ENCODE data around the gene PRR30.
"Not testable (repeated sequence)": the region's sequence is repeated elsewhere in the genome, so short reads cannot be mapped to it uniquely, and the experiment has no call there.

PRR30 gene

DNA sequence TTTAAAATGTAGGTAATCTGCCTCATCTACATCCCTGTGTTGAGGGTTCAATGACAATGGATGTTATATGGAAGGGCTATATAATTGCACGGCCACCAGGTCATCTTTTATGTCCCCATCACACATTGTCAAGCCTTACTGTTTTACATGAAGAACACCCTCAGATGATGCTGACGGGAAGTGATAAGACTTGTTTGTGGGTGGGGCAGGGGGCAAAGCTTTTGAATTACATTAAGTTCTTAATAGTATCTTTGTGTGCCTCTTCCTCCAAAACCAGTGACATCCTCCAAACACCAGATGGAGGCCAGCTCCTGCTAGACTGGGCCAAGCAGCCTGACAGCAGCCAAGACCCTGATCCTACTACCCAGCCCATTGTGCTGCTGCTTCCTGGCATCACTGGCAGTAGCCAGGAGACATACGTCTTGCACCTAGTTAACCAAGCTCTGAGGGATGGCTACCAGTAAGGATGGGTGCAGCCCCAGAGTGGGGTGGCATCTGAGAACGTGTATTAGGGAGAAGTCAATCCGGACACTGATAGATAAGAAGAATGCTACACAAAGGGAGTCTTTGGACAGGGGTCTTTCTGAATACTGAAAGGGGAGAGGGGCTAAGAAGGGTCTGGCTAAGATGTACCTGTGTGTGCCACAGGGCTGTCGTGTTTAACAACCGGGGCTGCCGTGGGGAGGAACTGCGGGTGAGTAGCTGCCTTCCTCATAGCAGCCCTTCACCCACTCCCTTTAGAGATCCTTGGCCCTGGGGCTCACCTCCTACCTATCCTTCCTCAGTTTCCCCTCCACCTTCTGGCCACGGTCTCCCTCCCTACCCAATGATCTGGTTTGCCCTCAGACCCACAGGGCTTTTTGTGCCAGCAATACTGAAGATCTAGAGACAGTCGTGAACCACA lies 10.3 kb downstream of the PRR30 start:
- no peak for DNase-seq (ENCODE audit: low read depth, low spot score)

DNA sequence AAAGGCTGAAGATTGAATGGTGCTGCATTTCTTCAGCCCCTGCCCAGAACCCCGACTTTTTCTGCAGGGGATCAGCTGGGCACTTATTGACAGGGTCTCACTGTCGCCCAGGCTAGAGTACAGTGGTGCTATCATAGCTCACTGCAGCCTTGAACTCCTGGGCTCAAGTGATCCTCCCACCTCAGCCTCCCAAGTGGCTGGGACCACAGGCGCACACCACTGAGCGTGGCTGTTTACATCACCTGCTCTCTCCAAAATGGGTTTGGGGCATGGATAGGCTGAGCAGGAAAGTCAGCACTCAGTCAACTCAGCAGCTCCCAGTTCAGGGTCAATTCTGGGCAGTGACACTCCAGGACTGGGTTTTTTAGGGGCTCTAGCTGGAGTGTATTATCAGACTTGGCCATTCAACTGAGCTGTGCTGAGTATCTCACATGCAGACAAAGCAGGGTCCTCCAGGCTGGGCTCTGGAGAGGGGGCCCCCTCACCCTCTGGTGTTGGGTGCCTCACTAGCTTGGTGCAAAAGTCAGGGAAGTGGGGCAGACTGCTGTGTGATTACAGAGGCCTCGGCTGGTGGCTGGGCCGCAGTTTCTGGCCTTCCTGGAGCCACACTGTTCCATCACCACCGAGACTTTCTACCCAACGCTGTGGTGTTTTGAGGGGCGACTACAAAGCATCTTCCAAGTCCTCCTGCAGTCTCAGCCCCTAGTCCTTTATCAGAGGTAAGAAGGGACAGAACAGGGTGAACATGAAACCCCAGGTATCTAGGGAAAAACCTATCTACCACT lies 11.1 kb downstream of the PRR30 start:
- no peak for DNase-seq (ENCODE audit: low read depth, low spot score)

DNA sequence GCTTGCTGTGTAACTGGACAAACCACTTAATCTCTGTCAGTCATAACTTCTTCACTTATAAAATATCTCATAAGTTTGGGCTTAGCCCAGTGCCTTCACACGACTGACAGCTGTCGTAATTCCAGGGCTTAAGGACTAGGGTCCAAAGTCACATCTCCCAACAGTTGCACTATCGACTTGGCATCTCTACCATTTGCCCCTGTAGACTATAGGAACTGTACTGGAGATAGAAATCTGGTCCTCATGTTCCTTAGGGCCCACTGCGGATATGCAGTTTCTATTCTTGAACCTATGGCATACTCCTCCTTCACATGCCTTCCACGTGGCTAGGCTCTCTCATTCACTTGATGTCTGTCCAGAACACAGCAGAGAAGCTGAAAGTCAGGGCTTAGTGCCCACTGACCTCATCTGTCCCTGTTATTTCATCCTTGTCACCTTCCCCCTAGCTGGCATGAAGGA lies 12.9 kb downstream of the PRR30 start:
- DNase-seq (ENCODE audit: low read depth, low spot score) = no peak

DNA sequence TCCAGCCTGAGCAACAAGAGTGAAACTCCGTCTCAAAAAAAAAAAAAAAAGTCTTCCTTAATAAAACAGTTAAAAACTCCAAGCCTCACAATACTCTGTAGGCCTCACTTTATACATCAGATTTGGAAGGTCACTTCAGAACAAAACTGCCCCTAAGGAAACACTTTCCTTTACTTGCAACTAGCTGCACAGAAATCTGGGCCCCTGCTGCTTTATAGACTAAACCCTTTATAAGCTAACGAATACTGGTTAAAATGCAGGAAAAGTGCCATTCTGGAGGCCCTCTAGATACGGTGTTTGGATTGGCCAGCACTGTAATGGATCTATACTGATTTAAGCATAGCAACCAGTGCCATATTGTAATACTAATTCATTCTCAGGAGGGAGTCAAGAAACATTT lies 14.1 kb downstream of the PRR30 start:
- DNase-seq (ENCODE audit: low read depth, low spot score) = no peak

DNA sequence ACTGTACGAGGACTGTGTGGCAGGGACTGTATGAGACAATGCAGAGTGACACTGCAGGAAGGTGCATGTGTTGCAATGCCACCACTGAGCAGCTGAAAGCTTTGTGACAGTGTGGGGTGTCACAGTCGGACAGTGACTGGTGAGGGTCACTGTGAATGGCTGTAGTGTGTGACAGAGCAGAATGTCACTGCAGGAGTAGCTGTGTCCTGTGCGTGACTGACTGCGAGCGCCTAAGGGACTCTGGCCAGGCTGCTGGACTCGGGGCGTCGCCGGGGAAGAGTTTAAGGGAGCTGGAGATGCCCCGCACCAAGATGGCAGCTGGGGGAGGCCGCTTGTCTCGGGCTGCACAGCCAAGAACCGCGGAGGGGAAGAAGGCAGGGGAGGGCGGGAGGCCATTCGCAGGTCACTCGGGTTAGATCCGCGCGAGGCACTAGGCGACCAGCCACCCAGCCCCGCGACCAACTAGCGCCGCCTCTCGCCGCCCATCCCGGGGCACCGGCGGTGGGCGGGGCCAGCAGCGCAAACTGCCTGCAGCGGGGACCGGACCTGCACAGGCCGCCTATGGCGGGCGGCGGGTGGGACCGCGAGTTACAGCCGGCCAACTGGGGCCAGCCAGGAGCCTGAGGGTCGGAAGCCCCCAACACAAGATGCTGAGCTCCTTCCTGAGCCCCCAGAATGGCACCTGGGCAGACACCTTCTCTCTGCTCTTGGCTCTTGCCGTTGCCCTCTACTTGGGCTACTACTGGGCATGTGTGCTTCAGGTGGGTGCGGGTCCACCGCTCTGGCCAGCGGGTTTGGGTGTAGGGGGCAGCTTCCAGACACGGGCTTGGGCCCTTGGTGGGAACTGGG lies 15.7 kb downstream of the PRR30 start, which contains the start of gene ABHD1:
Gene ABHD1 (plus strand): TSS at position 514 of the 849 bp plus-strand sequence. CDS start 134 bp downstream, at position 648.
- DNase-seq (ENCODE audit: low read depth, low spot score) = no peak

DNA sequence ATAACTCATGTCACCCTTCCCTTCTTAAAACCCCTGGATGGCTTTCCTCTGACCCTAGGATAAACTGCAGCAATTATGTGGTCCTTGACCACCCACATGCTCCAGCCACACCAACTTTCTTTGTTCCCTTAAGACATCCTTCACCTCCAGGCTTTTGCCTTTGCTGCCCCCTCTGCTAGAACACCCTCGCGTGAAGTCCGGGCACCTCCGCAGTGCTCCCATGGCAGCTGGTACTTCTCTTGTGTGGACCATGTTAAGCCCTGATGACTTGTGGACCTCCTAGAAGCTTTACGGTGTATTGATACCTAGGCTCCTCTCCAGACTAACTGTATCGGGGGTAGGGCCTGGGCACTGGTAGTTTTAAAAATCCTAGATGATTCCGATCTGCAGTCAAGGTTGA lies 16.4 kb downstream of the PRR30 start:
- no peak for DNase-seq (ENCODE audit: low read depth, low spot score)

DNA sequence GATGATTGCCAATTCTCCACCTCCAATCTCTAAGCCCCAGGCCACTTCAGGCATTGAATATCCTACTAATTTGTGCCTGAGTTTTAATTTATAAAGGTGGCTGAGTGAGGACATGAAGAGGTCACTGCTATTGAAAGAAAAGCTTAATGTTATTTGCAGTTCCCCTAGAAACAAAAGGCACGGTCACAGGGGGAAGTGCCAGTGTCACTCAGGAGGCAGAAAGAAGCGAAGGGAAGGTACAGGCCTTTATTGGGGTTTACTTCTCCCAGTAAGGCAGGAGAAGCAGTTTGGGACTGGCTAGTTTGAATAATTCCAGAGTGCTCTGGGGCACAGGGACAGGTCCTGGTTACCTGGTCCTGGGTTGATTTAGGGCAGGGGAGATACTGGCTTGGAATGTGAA lies 17.3 kb downstream of the PRR30 start:
- DNase-seq (ENCODE audit: low read depth, low spot score) = no peak

DNA sequence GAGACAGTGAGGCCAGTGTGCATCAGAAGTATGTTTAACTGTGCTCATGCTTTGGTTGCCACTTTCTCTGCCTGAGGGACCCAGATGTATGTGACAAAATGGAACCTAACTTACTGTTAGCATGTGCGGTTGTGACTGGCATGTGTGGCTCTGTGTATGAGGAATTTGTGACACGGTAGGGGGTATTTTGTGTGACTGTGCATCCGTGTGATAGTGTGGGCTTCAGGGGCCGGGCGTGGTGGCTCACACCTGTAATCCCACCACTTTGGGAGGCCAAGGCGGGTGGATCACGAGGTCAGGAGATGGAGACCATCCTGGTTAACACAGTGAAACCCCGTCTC lies 19.9 kb downstream of the PRR30 start:
- DNase-seq (ENCODE audit: low read depth, low spot score) = not testable (repeated sequence)

DNA sequence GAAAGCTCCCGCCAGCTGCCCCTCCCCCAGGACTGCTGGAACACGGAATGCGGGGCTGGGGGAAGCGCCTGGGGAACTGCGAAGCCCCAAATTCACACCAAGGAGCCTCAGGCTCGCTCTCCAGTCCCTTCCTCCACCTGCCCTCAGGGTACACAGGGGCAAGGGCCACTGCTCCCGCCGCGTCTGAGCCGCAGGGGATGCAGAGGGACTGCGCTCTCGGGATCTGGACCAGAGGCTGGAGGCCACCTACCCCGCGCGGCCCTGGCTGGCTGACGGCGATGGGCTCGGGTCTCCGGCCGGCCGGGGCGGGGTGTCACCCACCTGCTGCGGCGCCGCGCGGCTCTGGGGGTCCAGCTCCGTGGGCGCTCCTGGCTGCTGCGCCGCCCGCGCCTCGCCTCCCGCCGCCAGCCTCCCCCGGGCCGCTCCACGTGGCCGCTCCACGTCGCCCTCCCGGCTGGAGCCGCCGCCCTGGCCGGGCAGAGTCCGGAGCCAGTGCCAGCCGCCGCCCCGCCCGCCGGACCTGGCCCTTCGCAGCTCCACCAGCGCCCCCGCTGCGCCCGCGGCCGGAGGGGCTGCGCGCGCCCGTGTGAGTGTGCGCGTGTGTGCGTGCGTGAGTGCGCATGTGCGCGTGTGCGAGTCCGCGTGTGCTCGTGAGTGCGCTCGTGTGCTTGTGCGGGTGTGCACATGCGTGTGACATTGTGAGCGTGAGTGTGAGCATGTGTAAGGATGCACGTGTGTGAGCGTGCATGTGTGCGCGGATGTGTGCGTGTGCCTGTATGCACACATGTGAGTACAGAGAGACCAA lies 20.5 kb downstream of the PRR30 start, which contains the start of gene CGREF1:
Gene CGREF1 (minus strand): TSS at position 604 of the 805 bp plus-strand sequence. CDS start 14,762 bp downstream, outside the sequence.
- DNase-seq (ENCODE audit: low read depth, low spot score) = no peak

DNA sequence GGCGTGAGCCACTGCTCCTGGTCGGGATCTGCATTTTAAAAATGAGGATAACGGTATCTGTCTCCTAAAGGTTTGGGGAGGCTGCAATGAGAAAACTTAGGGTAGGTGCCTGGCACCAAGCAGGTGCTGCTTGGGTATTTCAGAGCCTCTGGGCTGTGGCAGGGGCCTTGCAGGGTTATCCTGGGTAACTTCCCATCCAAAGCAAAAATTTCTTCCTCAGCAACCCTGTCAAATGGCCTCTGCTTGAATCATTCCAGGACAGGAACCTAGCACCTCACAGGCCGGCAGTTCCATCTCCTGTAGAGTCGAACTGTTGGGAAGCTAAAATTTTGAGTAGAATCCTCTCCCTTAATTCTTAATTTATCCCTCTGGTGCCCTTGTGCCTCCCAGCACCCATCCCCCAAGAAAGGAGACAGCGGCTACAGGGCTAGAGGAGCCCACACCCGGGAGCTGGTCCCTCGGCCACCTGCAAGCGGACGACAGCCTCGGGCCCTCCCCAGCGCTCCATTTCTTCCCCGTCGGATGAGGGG lies 21.1 kb downstream of the PRR30 start:
- DNase-seq (ENCODE audit: low read depth, low spot score) = no peak

DNA sequence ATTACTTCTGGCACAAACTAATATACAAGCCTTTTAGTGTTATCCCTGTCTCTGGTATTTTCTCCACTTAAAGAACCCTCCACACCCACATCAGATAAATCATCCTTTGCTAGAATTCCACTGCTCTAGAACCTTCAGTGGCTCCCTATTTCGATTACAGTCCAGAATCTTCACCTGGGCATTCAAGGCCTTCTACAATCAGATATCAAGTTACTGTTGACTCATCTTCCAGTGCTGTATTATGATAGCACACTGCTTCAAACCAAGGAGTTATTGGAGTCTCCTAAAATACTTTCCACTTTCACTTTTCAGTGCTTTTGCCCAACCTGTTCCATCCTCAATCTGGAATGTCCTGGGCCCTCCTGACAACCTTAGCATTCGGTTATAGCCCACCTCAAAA lies 23.7 kb downstream of the PRR30 start:
- DNase-seq (ENCODE audit: low read depth, low spot score) = no peak

DNA sequence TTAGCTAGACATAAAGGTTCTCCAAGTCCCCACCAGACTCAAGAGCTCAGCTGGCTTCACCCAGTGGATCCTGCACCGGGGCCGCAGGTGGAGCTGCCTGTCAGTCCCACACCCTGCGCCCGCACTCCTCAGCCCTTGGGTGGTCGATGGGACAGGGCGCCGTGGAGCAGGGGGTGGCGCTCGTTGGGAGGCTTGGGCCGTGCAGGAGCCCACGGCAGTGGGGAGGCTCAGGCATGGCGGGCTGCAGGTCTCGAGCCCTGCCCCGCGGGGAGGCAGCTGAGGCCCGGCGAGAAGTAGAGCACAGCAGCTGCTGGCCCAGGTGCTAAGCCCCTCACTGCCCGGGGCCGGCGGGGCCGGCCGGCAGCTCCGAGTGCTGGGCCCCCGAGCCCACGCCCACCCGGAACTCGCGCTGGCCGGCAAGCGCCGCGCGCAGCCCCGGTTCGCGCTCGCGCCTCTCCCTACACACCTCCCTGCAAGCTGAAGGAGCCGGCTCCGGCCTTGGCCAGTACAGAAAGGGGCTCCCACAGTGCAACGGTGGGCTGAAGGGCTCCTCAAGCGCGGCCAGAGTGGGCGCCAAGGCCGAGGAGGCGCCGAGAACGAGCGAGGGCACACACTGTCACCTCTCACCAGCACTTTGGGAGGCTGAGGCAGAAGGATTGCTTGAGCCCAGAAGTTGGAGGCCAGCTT lies 27.7 kb downstream of the PRR30 start:
- DNase-seq (ENCODE audit: low read depth, low spot score) = not testable (repeated sequence)

DNA sequence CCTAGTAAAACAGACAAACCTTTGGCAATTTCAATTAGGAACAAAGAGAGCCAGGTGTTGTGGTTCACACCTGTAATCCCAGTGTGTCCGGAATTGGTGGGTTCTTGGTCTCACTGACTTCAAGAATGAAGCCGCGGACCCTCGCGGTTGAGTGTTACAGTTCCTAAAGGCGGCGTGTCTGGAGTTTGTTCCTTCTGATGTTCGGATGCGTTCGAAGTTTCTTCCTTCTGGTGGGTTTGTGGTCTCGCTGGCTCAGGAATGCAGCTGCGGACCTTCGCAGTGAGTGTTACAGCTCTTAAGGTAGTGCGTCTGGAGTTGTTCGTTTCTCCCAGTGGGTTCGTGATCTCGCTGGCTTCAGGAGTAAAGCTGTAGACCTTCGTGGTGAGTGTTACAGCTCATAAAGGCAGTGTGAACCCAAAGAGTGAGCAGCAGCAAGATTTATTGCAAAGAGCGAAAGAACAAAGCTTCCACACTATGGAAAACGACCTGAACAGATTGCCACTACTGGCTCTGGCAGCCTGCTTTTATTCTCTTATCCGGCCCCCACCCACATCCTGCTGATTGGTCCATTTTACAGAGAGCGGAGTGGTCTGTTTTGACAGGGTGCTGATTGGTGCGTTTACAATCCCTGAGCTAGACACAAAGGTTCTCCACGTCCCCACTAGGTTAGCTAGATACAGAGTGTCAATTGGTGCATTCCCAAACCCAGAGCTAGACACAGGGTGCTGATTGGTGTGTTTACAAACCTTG lies 28.4 kb downstream of the PRR30 start:
- not testable (repeated sequence) for DNase-seq (ENCODE audit: low read depth, low spot score)

DNA sequence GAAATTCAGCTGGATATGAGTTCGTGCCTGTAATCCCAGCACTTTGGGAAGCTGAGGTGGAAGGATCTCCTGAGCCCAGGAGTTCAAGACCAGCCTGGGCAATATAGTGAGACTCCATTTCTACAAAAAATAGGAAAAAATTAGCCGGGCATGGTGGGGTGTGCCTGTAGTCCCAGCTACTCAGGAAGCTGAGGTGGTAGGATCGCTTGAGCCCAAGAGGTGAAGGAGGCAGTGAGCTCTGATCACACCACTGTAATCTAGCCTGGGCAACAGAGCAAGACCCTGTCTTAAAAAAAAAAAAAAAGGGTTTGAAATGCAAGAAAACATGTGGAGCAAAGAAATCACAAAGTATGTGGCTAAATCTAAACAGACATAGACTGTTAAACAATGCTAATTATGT lies 30.1 kb downstream of the PRR30 start:
- DNase-seq (ENCODE audit: low read depth, low spot score) = no peak

DNA sequence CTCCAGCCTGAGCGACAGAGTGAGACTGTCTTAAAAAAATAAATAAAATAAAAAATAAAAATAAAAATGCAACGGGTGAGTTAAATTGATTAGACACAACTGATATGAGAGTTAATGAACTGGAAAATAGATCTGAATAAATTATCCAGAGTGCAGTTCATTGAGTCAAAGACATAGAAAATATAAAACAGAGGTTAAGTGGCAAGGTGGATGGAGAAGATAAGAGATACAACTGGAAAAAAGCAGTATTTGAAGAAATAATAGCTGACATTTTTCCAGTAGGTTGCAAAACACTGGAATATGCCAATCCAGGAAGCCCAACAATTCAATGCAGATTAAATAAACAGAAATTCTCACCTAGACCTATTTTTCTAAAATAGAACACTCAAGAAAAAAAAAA lies 31.0 kb downstream of the PRR30 start:
- DNase-seq (ENCODE audit: low read depth, low spot score) = no peak

DNA sequence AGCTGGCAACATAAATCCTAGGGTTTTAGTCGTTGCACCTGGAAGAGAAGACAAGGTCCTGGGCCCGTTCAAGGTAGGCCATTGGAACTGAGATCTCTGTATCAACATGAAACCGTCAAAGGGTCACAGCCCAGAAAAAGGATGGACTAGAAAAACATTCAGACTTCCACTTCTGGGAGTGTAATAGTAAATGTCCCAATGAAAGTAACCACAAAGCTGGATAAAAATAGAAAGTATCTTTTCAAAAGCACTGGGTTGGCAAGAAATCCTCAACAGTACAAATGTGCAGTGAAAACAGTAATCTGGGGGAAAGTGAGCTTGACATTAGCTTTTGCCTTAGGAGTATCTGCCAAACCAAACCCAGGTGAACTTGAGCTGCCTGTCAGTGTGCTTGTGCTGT lies 33.2 kb downstream of the PRR30 start:
- no peak for DNase-seq (ENCODE audit: low read depth, low spot score)

DNA sequence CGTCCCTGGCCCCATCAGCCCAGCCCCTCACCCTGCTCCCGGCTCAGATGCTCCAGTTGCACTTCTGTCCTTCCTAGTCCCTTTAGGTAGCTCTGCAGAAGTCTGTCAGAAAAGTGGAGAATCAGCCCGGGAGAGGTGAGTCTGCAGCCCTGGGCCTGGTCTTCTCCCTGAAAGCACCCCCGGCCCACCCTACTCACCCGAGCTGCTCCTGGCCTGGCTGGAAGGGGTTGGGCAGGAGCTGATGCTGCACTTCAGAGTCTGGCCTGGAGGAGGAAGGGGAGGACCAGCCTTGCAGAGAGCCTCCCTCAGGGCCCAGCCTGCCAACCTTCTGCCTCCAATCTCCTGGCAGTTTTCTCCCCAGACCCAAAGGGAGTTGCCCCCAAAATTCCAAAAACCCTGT lies 36.9 kb downstream of the PRR30 start:
- no peak for DNase-seq (ENCODE audit: low read depth, low spot score)

DNA sequence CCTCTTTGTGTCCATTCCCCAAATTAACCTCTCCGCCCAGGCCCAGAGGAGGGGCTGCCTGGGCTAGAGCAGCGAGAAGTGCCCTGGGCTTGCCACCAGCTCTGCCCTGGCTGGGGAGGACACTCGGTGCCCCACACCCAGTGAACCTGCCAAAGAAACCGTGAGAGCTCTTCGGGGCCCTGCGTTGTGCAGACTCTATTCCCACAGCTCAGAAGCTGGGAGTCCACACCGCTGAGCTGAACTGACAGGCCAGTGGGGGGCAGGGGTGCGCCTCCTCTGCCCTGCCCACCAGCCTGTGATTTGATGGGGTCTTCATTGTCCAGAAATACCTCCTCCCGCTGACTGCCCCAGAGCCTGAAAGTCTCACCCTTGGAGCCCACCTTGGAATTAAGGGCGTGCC lies 39.2 kb downstream of the PRR30 start:
- no peak for DNase-seq (ENCODE audit: low read depth, low spot score)

DNA sequence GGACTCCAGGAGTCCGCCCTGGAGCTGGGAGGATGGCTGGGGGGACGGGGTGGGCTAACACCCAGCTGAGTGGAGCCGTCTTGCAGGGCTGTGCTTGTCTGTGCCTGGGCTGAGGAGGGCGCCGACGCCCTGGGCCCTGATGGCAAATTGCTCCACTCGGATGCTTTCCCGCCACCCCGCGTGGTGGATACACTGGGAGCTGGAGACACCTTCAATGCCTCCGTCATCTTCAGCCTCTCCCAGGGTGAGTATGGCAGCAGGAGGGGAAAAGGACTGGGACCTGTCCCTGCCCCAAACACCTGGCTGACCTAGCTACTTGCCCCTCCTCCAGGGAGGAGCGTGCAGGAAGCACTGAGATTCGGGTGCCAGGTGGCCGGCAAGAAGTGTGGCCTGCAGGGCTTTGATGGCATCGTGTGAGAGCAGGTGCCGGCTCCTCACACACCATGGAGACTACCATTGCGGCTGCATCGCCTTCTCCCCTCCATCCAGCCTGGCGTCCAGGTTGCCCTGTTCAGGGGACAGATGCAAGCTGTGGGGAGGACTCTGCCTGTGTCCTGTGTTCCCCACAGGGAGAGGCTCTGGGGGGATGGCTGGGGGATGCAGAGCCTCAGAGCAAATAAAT lies 39.8 kb downstream of the PRR30 start:
- no peak for DNase-seq (ENCODE audit: low read depth, low spot score)
